ENCODE results near the gene METTL25B. TPM values are rescaled to one million over a fixed set of nuclear protein-coding genes. Genes with fewer than 3 reads are reported as not detected.
"Not testable (repeated sequence)": the region's sequence is repeated elsewhere in the genome, so short reads cannot be mapped to it uniquely, and the experiment has no call there.

METTL25B gene
- total RNA-seq, 4 donors from 2014 or later, result 33.8 to 95.2 (median 64.9) TPM

DNA sequence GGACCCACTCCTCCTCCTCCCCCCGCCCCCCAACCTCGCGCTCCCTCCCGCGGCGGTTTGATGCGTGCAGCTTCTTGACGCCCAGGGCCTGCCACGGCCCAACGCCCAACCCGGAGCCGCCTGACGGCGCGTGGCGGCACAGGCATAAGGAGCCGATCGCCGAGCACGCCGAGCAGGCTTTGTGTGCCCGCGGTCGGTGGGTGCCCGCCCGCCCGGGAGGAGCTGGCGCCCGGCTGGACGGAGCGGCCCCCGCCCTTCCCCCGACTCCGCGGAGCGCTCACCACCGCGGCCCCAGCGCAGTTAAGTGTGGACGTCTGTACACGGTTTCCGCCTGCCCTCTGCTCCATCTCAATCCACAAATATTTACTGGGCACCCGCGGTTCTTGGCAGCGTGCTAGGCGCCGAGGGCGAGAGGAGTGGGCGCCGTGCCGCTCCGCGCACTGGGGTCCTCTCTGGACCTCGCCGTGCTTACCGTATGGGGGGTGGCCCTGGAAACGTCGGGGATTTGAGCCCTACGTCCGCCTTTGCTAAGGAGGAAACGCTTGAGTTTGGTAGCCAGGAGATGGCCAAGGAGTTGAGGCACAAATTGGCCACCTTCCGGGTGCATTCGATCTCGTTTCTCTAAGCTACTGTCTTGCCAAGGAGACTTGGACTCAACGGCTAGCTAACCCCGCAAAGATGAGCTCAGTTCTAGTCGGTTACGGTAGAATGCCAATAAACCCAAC lies 23.6 kb downstream of the METTL25B start:
- Histone ChIP-seq H3K4me1 (peaks cover 0 to 40% (median 26%) of the 10 kb centered on the region in 4 donors), H3K27me3 (no peaks in the 10 kb centered on the region), H3K36me3 (no peaks in the 10 kb centered on the region), H3K4me3 (peak overlapping the region; percentile 79 to 97 (median 90)), H3K27ac (peak overlapping the region; percentile 87 to 99 (median 96)), H3K9me3 (no peaks in the 10 kb centered on the region)
- DNase-seq, result peak; percentile 97 to 98 (median 98)
- peak; percentile 24 to 79 for TF ChIP-seq POLR2A (IDR thresholded peaks at IDR 0.05)
- TF ChIP-seq, protein P1, sequence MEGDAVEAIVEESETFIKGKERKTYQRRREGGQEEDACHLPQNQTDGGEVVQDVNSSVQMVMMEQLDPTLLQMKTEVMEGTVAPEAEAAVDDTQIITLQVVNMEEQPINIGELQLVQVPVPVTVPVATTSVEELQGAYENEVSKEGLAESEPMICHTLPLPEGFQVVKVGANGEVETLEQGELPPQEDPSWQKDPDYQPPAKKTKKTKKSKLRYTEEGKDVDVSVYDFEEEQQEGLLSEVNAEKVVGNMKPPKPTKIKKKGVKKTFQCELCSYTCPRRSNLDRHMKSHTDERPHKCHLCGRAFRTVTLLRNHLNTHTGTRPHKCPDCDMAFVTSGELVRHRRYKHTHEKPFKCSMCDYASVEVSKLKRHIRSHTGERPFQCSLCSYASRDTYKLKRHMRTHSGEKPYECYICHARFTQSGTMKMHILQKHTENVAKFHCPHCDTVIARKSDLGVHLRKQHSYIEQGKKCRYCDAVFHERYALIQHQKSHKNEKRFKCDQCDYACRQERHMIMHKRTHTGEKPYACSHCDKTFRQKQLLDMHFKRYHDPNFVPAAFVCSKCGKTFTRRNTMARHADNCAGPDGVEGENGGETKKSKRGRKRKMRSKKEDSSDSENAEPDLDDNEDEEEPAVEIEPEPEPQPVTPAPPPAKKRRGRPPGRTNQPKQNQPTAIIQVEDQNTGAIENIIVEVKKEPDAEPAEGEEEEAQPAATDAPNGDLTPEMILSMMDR (IDR thresholded peaks at IDR 0.05), result peak in 4 of 6 experiments; percentile 7 to 49 (median 36)

DNA sequence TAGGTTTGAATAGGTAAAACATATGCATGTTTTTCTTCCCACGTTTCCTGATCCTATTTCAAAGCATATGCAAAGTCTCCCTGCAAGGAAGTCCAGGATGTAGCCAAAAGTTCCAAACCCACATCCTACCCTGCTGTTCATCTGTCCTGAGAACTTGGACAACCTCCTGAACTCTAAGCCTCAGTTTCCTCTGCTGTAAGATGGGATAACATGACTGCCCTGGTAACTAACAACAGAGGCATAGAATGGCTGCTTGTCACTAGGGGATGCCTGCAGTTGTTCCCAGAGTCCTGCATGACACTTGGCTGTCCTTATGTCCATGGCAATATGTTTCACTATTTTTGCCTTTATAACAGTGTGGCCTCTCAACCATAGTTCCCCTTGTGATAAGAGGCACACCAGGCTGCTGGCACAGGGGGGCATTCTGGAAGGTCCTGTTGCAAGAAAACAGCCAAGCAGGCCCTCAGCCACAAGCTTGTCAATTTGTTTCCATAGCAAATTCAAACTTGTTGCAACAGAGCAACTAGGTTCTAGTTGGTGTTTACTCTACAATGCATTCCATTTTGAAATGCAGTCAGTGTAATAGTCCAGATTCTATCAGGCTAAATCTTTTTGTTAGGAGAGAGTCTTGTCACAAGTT lies 24.7 kb downstream of the METTL25B start:
- H3K4me3 ChIP-seq, result peak overlapping the region in 2 of 4 donors; percentile 91 to 97

DNA sequence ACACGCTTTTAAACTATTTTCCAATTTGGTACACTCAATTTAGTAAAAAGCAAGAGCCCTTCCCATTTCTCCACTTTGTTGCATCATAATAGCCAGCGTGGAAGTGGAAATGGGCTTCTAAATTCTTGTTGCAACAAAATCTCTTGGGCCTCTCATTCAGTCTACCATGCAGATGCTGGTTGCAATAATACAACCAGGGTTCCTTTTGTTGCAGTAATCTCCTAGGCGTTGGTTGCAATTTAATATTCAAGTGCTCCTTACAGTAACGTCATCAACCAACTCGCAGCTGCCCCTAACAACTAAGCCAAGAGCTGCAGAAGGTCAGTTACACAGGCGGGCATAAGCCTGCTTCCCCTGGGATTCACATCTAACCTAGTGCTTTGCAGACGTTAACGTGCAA lies 25.9 kb downstream of the METTL25B start:
- no peak overlapping the region for H3K27ac ChIP-seq
- DNase-seq, result peak in 1 of 3 donors; percentile 4
- no peak for TF ChIP-seq POLR2A (IDR thresholded peaks at IDR 0.05)
- TF ChIP-seq, protein P1 (IDR thresholded peaks at IDR 0.05), result no peak
- peaks cover 0 to 19% (median 7%) of the 10 kb centered on the region in 4 donors for H3K4me1 ChIP-seq
- no peaks in the 10 kb centered on the region for H3K27me3 ChIP-seq
- no peaks in the 10 kb centered on the region for H3K36me3 ChIP-seq
- H3K9me3 ChIP-seq, result no peaks in the 10 kb centered on the region
- H3K4me3 ChIP-seq, result no peak overlapping the region

More for the DNA sequence above, 24.7 kb downstream of the METTL25B start:
- peaks cover 0 to 32% (median 18%) of the 10 kb centered on the region in 4 donors for H3K4me1 ChIP-seq
- H3K36me3 ChIP-seq, result no peaks in the 10 kb centered on the region
- no peak for TF ChIP-seq POLR2A (IDR thresholded peaks at IDR 0.05)
- TF ChIP-seq, protein P1 (IDR thresholded peaks at IDR 0.05), result no peak
- H3K27me3 ChIP-seq, result no peaks in the 10 kb centered on the region
- no peak for DNase-seq
- no peaks in the 10 kb centered on the region for H3K9me3 ChIP-seq
- peak overlapping the region in 2 of 4 donors; percentile 11 to 99 for H3K27ac ChIP-seq

DNA sequence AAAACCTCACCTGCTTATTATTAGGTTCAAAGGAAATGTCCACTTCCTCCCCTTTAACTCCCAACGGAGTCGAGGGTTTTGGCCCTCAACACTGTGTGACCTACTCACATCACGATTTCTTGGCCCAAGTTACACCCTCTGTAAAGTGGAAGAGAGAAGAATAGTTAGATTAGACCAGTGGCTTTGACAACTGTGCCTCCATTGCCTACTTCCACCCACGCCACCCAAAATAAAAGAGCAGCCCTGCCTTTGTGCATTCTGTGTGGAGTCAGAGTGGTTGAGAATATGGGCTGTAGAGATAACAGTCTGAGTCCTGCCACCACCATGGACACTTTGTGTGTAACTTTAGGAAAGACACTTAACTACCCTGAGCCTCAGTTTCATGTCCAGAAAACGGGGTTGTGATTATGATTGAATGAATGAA lies 27.3 kb downstream of the METTL25B start:
- H3K4me3 ChIP-seq, result no peak overlapping the region
- peaks cover 0 to 13% (median 0%) of the 10 kb centered on the region in 4 donors for H3K4me1 ChIP-seq
- H3K36me3 ChIP-seq, result no peaks in the 10 kb centered on the region
- DNase-seq, result peak in 1 of 3 donors; percentile 10
- H3K27me3 ChIP-seq, result no peaks in the 10 kb centered on the region
- TF ChIP-seq, protein P1 (IDR thresholded peaks at IDR 0.05), result no peak
- no peak for TF ChIP-seq POLR2A (IDR thresholded peaks at IDR 0.05)
- no peaks in the 10 kb centered on the region for H3K9me3 ChIP-seq
- H3K27ac ChIP-seq, result no peak overlapping the region

DNA sequence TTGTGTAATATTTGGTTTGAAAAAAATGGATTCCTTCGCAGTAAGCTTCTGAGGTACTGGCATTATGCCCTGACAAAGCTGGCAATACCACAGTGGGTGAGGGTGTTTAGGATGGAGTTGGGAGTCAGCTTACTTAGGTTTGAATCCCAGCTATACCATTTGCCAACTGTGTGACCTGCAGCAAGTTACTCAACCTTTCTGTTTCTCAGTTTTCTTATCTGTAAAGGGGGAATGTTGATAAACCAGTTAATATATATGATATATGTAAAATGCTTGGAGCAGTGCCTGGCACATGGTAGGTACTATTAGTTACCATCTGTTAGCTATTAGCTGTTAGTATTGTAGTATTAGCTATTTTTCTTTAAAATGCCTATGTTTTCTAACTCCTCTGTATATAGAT lies 28.1 kb downstream of the METTL25B start:
- no peaks in the 10 kb centered on the region for H3K9me3 ChIP-seq
- H3K4me3 ChIP-seq, result no peak overlapping the region
- no peak for TF ChIP-seq POLR2A (IDR thresholded peaks at IDR 0.05)
- TF ChIP-seq, protein P1 (IDR thresholded peaks at IDR 0.05), result no peak
- DNase-seq, result no peak
- H3K27me3 ChIP-seq, result no peaks in the 10 kb centered on the region
- H3K36me3 ChIP-seq, result no peaks in the 10 kb centered on the region
- no peak overlapping the region for H3K27ac ChIP-seq
- H3K4me1 ChIP-seq, result peaks cover 0 to 13% (median 0%) of the 10 kb centered on the region in 4 donors

DNA sequence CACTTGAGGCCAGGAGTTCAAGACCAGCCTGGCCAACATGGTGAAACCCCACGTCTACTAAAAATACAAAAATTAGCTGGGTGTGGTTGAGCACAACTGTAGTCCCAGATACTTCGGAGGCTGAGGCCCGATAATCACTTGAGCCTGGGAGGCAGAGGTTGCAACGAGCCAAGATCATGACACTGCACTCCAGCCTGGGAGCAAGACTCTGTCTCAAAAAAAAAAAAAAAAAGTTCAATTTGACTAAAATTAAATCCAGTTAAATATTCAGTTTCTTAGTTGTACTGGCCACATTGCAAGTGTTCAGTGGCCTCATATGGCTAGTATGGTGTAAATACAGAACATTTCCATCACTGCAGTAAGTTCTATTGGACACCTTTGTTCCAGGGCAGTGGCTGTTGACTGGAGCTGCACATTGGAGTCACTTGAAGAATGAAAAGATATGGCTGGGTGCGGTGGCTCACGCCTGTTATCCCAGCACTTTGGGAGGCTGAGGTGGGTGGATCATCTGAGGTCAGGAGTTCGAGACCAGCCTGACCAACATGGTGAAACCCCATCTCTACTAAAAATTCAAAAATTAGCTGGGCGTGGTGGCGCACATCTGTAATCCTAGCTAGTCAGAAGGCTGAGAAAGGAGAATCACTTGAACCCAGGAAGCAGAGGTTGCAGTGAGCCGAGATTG lies 29.4 kb downstream of the METTL25B start:
- H3K4me1 ChIP-seq, H3K27me3 ChIP-seq, H3K4me3 ChIP-seq, H3K27ac ChIP-seq, H3K9me3 ChIP-seq, H3K36me3 ChIP-seq: not testable (repeated sequence)
- DNase-seq, result peak in 1 of 3 donors; percentile 15
